ENCODE measurements around the gene FCHO1.

FCHO1 gene

DNA sequence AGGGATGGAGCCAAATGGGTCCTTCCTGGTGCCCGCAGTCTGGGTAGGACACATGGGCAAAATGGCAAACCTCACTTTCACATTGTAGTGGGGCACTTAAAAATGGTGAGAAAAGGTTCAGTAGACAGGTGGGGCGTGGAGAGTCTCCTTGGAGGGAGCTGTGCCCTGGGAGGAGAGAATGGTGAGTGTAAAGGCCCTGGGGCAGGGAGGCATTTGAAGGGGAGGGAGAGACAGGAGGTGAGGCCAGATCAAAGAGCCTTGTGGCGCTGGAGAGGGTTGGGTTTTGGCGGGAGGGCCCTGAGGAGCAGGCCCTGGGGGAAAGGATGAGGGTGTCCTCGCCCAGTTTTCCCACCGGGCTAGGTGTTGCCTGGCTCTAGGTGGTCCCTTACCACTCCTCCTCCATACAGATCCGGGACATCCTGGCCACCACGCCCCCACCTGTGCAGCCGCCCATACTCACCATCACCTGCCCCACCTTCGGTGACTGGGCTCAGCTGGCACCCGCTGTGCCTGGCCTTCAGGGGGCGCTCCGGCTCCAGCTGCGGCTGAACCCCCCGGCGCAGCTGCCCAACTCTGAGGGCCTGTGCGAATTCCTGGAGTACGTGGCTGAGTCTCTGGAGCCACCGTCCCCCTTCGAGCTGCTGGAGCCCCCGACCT, 25.7 kb upstream of the FCHO1 start:
- TF ChIP-seq, protein P1, sequence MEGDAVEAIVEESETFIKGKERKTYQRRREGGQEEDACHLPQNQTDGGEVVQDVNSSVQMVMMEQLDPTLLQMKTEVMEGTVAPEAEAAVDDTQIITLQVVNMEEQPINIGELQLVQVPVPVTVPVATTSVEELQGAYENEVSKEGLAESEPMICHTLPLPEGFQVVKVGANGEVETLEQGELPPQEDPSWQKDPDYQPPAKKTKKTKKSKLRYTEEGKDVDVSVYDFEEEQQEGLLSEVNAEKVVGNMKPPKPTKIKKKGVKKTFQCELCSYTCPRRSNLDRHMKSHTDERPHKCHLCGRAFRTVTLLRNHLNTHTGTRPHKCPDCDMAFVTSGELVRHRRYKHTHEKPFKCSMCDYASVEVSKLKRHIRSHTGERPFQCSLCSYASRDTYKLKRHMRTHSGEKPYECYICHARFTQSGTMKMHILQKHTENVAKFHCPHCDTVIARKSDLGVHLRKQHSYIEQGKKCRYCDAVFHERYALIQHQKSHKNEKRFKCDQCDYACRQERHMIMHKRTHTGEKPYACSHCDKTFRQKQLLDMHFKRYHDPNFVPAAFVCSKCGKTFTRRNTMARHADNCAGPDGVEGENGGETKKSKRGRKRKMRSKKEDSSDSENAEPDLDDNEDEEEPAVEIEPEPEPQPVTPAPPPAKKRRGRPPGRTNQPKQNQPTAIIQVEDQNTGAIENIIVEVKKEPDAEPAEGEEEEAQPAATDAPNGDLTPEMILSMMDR (IDR thresholded peaks at IDR 0.05), result no peak
- Histone ChIP-seq H3K79me2 (peaks cover 5% of the 10 kb centered on the region), H3K4me3 (ENCODE audit: low read depth, low read length) (no peak overlapping the region), H3K4me1 (peaks cover 3% of the 10 kb centered on the region), H2AFZ (no peak overlapping the region), H3K36me3 (ENCODE audit: control insufficient read depth, insufficient read depth, low read length) (no peaks in the 10 kb centered on the region), H3K9me3 (ENCODE audit: control insufficient read depth, low read length) (no peaks in the 10 kb centered on the region), H3K9ac (no peak overlapping the region), H3K4me2 (ENCODE audit: low read length) (no peak overlapping the region), H3K27ac (no peak overlapping the region), H3K27me3 (ENCODE audit: control insufficient read depth, insufficient read depth, low read length) (no peaks in the 10 kb centered on the region)

DNA sequence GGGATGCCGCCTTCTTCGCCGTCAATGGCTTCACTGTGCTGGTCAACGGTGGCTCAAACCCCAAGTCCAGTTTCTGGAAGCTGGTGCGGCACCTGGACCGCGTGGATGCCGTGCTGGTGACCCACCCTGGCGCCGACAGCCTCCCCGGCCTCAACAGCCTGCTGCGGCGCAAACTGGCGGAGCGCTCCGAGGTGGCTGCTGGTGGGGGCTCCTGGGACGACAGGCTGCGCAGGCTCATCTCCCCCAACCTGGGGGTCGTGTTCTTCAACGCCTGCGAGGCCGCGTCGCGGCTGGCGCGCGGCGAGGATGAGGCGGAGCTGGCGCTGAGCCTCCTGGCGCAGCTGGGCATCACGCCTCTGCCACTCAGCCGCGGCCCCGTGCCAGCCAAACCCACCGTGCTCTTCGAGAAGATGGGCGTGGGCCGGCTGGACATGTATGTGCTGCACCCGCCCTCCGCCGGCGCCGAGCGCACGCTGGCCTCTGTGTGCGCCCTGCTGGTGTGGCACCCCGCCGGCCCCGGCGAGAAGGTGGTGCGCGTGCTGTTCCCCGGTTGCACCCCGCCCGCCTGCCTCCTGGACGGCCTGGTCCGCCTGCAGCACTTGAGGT, 25.0 kb upstream of the FCHO1 start:
- H3K9ac ChIP-seq, result no peak overlapping the region
- TF ChIP-seq, protein P1 (IDR thresholded peaks at IDR 0.05), result no peak
- no peaks in the 10 kb centered on the region for H3K4me1 ChIP-seq
- no peak overlapping the region for H3K4me2 ChIP-seq (ENCODE audit: low read length)
- no peak overlapping the region for H3K27ac ChIP-seq
- H3K4me3 ChIP-seq (ENCODE audit: low read depth, low read length), result no peak overlapping the region
- H3K36me3 ChIP-seq (ENCODE audit: control insufficient read depth, insufficient read depth, low read length), result no peaks in the 10 kb centered on the region
- H3K9me3 ChIP-seq (ENCODE audit: control insufficient read depth, low read length), result no peaks in the 10 kb centered on the region
- H3K27me3 ChIP-seq (ENCODE audit: control insufficient read depth, insufficient read depth, low read length), result no peaks in the 10 kb centered on the region
- peaks cover 3% of the 10 kb centered on the region for H3K79me2 ChIP-seq
- H2AFZ ChIP-seq, result no peak overlapping the region

DNA sequence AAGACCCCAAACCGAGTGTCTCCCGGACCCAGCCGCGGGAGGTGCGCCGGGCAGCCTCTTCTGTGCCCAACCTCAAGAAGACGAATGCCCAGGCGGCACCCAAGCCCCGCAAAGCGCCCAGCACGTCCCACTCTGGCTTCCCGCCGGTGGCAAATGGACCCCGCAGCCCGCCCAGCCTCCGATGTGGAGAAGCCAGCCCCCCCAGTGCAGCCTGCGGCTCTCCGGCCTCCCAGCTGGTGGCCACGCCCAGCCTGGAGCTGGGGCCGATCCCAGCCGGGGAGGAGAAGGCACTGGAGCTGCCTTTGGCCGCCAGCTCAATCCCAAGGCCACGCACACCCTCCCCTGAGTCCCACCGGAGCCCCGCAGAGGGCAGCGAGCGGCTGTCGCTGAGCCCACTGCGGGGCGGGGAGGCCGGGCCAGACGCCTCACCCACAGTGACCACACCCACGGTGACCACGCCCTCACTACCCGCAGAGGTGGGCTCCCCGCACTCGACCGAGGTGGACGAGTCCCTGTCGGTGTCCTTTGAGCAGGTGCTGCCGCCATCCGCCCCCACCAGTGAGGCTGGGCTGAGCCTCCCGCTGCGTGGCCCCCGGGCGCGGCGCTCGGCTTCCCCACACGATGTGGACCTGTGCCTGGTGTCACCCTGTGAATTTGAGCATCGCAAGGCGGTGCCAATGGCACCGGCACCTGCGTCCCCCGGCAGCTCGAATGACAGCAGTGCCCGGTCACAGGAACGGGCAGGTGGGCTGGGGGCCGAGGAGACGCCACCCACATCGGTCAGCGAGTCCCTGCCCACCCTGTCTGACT, 24.1 kb upstream of the FCHO1 start:
- no peak overlapping the region for H3K9ac ChIP-seq
- TF ChIP-seq, protein P1 (IDR thresholded peaks at IDR 0.05), result no peak
- no peak overlapping the region for H2AFZ ChIP-seq
- no peaks in the 10 kb centered on the region for H3K36me3 ChIP-seq (ENCODE audit: control insufficient read depth, insufficient read depth, low read length)
- H3K27me3 ChIP-seq (ENCODE audit: control insufficient read depth, insufficient read depth, low read length), result no peaks in the 10 kb centered on the region
- no peak overlapping the region for H3K4me2 ChIP-seq (ENCODE audit: low read length)
- H3K79me2 ChIP-seq, result peaks cover 5% of the 10 kb centered on the region
- no peak overlapping the region for H3K4me3 ChIP-seq (ENCODE audit: low read depth, low read length)
- H3K9me3 ChIP-seq (ENCODE audit: control insufficient read depth, low read length), result no peaks in the 10 kb centered on the region
- no peak overlapping the region for H3K27ac ChIP-seq
- no peaks in the 10 kb centered on the region for H3K4me1 ChIP-seq

DNA sequence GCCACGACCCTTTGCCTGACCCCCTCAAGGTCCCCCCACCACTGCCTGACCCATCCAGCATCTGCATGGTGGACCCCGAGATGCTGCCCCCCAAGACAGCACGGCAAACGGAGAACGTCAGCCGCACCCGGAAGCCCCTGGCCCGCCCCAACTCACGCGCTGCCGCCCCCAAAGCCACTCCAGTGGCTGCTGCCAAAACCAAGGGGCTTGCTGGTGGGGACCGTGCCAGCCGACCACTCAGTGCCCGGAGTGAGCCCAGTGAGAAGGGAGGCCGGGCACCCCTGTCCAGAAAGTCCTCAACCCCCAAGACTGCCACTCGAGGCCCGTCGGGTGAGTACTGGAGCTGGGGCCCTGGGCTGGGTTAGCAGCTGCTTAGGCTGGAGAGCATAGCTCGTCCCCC, 23.4 kb upstream of the FCHO1 start:
- Histone ChIP-seq H2AFZ (no peak overlapping the region), H3K27me3 (ENCODE audit: control insufficient read depth, insufficient read depth, low read length) (no peaks in the 10 kb centered on the region), H3K9ac (no peak overlapping the region), H3K79me2 (peaks cover 5% of the 10 kb centered on the region), H3K27ac (no peak overlapping the region), H3K9me3 (ENCODE audit: control insufficient read depth, low read length) (no peaks in the 10 kb centered on the region), H3K4me2 (ENCODE audit: low read length) (no peak overlapping the region), H3K4me1 (no peaks in the 10 kb centered on the region), H3K36me3 (ENCODE audit: control insufficient read depth, insufficient read depth, low read length) (no peaks in the 10 kb centered on the region), H3K4me3 (ENCODE audit: low read depth, low read length) (no peak overlapping the region)
- TF ChIP-seq, protein P1 (IDR thresholded peaks at IDR 0.05), result no peak

All from parathyroid adenoma (tissue), 2 donors.